HL-60 (cell line): ENCODE results near the gene EFTUD2.
"Not testable (repeated sequence)": the region's sequence is repeated elsewhere in the genome, so short reads cannot be mapped to it uniquely, and the experiment has no call there.

ENCODE experiments used
- DNase-seq, 2 experiments: peaks; one replicate each; pipeline ENCODE4 v3.0.0-alpha.2; 2010 to 2020; ENCODE audit warnings: low read depth in 1 of 2, low spot score in 1 of 2
- H3K27ac ChIP-seq: fragments of 250-450 bp; sonication (Bioruptor Pico); replicated peaks from 2 replicates; pipeline ENCODE4 v1.5.1; 2020; ENCODE audit warnings: mild to moderate bottlenecking, moderate library complexity
- H3K27me3 ChIP-seq: fragments of 250-450 bp; sonication (Bioruptor Pico); 2 replicates; pipeline ENCODE4 v1.5.1; 2021; ENCODE audit warnings: mild to moderate bottlenecking, moderate library complexity; ENCODE audit not compliant: insufficient read depth, poor library complexity, severe bottlenecking
- H3K4me3 ChIP-seq: replicated peaks from 2 replicates; pipeline ENCODE4 v1.5.1; 2011; ENCODE audit warnings: mild to moderate bottlenecking, control low read depth, low read length; ENCODE audit not compliant: insufficient read depth
- CTCF ChIP-seq: IDR thresholded peaks from one replicate; pipeline ENCODE4 v1.5.1; 2011; ENCODE audit warnings: low read length, control low read depth, inconsistent platforms; ENCODE audit not compliant: insufficient read depth
- GABPA ChIP-seq: IDR thresholded peaks from 2 replicates; pipeline ENCODE4 v1.6.1; 2012; ENCODE audit warnings: low read depth
- POLR2AphosphoS5 ChIP-seq: IDR thresholded peaks from 2 replicates; pipeline ENCODE4 v1.6.1; 2012; ENCODE audit warnings: low read depth
- REST ChIP-seq: IDR thresholded peaks from 2 replicates; pipeline ENCODE4 v1.6.1; 2012; ENCODE audit warnings: low read depth; ENCODE audit not compliant: insufficient replicate concordance
- SPI1 ChIP-seq: IDR thresholded peaks from 2 replicates; pipeline ENCODE4 v1.6.1; 2012; ENCODE audit warnings: low read depth, mild to moderate bottlenecking, borderline replicate concordance

Gene EFTUD2

GRCh38 chr17:44827863-44828262 lies 71.4 kb downstream of the EFTUD2 start:
- Histone ChIP-seq H3K27me3 (peaks cover 49% of the 10 kb centered on the region), H3K27ac (no peak overlapping the region), H3K4me3 (no peak overlapping the region)
- no peak for DNase-seq
- TF ChIP-seq POLR2AphosphoS5 (no peak), SPI1 (no peak), GABPA (no peak)

- TF ChIP-seq POLR2AphosphoS5 (no peak), GABPA (no peak), SPI1 (no peak), CTCF (no peak), REST (no peak)
- DNase-seq = no peak
- H3K4me3 ChIP-seq = no peak overlapping the region
- peaks cover 45% of the 10 kb centered on the region for H3K27me3 ChIP-seq
- no peak overlapping the region for H3K27ac ChIP-seq
Observed at GRCh38 chr17:44826123-44826790, 73.0 kb downstream of the EFTUD2 start.

GRCh38 chr17:44825236-44825635 lies 74.0 kb downstream of the EFTUD2 start:
- H3K27ac ChIP-seq, DNase-seq, H3K4me3 ChIP-seq: not testable (repeated sequence)
- H3K27me3 ChIP-seq = peaks cover 38% of the 10 kb centered on the region

- Histone ChIP-seq H3K27me3 (peaks cover 11% of the 10 kb centered on the region), H3K4me3 (no peak overlapping the region), H3K27ac (no peak overlapping the region)
- no peak for TF ChIP-seq POLR2AphosphoS5
- no peak for TF ChIP-seq CTCF
- no peak for TF ChIP-seq GABPA
- DNase-seq = no peak
Observed at GRCh38 chr17:44820631-44821212, 78.5 kb downstream of the EFTUD2 start.

GRCh38 chr17:44818508-44818907 lies 80.7 kb downstream of the EFTUD2 start:
- not testable (repeated sequence) for H3K4me3 ChIP-seq, DNase-seq, H3K27ac ChIP-seq
- H3K27me3 ChIP-seq = peaks cover 11% of the 10 kb centered on the region

GRCh38 chr17:44812263-44812662 lies 87.0 kb downstream of the EFTUD2 start:
- TF ChIP-seq GABPA (no peak), POLR2AphosphoS5 (no peak), SPI1 (no peak), REST (no peak), CTCF (no peak)
- Histone ChIP-seq H3K27me3 (peaks cover 6% of the 10 kb centered on the region), H3K27ac (no peak overlapping the region), H3K4me3 (no peak overlapping the region)
- no peak for DNase-seq

GRCh38 chr17:44808656-44809388 lies 90.4 kb downstream of the EFTUD2 start:
- H3K4me3 ChIP-seq, DNase-seq, H3K27ac ChIP-seq: not testable (repeated sequence)
- H3K27me3 ChIP-seq = peaks cover 15% of the 10 kb centered on the region
